ENCODE measurements around the gene TDRD5.

TDRD5 gene

DNA sequence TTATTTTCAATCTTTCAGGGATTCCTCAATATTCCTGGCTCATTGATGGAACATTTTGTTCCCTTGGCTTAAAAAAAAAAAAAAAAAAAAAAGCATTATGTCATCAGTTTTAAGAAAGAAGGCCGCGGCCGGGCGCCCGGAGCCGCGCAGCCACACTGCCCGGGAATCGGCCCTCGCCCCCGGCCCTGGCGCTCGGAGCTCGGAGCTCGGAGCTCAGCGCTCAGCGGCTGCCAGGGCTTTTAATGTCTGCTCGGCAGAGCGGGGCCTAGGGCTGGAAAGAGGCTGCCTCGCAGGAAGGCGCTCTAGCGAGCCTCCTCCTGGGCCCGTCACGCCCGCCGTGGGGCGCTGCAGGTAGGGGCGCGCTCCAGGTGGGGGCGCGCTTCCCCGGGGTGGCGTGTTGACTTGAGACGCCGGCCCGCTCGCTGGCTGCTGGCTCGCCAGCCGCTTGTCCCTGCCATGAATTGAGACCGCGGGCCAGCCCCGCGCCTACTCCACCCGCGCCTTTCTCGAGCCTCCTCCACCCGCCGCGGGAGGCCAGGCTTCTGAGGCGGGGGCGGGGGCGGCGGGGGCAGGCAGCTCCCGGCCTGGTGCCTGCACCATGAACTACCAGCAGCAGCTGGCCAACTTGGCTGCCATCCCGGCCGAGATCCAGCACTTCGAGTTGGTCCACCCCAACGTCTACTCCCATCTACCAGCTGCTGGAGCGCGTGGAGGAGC lies 5.4 kb upstream of the TDRD5 start:
- no peak for DNase-seq (ENCODE audit: low spot score)
- ChIA-PET CTCF (interaction anchor here (0.5 to 0.7 kb wide), 4 partner anchors 13 to 1218 kb away, joined by 3 read pairs; no protein-coding TSS in a partner anchor), POLR2A (ENCODE audit: low non-redundant PET) (no interaction called here)
- H3K27ac ChIP-seq: no peak overlapping the region
- TF ChIP-seq, protein P1, sequence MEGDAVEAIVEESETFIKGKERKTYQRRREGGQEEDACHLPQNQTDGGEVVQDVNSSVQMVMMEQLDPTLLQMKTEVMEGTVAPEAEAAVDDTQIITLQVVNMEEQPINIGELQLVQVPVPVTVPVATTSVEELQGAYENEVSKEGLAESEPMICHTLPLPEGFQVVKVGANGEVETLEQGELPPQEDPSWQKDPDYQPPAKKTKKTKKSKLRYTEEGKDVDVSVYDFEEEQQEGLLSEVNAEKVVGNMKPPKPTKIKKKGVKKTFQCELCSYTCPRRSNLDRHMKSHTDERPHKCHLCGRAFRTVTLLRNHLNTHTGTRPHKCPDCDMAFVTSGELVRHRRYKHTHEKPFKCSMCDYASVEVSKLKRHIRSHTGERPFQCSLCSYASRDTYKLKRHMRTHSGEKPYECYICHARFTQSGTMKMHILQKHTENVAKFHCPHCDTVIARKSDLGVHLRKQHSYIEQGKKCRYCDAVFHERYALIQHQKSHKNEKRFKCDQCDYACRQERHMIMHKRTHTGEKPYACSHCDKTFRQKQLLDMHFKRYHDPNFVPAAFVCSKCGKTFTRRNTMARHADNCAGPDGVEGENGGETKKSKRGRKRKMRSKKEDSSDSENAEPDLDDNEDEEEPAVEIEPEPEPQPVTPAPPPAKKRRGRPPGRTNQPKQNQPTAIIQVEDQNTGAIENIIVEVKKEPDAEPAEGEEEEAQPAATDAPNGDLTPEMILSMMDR (conservative IDR thresholded peaks at IDR 0.05; ENCODE audit: low read depth): 0 out of 2 replicates have a peak, but pooled peaks have one; percentile 12

DNA sequence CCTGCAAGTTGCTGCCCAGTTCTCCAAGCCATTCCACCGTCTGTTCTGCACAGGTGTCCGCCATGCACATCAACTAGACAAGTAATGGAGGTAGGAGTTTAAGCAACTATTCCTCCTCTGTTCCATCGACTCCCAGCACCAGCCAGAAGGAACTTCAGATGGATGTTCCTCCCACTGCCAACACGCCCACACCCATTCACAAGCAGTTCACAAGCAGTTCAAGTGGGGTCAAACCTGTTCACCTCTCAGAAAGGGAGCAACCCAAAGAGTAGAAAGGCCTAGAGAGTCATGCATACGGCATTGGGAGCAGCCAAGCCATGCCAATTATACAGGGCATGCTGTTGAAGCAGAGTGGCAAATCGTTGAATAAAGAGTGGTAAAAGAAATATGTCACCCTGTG lies 4.3 kb upstream of the TDRD5 start:
- TF ChIP-seq, protein P1 (conservative IDR thresholded peaks at IDR 0.05; ENCODE audit: low read depth): no peak
- ChIA-PET POLR2A (ENCODE audit: low non-redundant PET) (no interaction called here), CTCF (no interaction called here)
- H3K27ac ChIP-seq: no peak overlapping the region
- DNase-seq (ENCODE audit: low spot score): no peak

DNA sequence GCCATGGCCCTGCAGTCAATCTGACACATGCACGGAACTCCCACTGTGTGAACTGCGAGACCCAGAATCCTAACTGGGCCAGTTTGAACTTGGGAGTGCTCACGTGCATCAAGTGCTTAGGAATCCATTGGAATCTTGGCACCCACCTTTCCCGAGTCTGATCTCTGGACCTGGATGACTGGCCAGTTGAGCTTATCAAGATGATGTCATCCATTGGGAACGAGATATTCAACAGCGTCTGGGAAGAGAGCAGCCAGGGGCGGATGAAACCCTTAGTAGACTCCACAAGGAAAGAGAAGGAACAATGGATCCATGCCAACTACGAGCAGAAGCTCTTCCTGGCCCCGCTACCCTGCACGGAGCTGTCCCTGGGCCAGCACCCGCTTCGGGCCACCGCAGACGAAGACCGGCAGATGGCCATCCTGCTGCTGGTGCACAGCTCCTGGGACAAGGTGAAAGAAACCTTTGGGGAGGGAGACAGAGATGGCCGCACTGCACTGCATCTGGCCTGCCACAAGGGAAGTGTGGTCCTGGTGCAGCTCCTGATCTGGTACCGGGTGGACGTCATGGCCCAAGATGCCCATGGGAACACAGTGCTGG lies 3.1 kb upstream of the TDRD5 start:
- no peak for DNase-seq (ENCODE audit: low spot score)
- TF ChIP-seq, protein P1 (conservative IDR thresholded peaks at IDR 0.05; ENCODE audit: low read depth): no peak
- CTCF ChIA-PET: no interaction called here
- POLR2A ChIA-PET (ENCODE audit: low non-redundant PET): no interaction called here
- H3K27ac ChIP-seq: no peak overlapping the region

DNA sequence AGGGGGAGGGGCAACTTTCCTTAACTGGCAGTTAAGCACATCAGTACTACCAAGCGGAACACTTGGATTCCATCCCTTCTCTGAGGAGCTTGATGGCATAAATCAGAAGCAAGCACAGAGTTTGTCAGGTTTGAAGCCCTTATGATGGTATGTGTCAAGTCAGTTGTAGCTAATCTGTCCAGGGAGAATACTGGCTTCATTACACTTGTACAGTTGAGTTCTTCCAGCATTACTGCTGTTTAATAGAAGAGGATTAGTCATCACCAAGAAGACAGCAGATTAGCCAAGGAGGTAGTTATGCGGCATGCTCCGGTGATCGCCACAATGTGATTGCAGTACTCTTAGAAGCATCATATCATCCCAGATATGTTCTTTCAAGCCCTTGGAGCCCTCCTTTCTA lies 2.1 kb upstream of the TDRD5 start:
- no peak for DNase-seq (ENCODE audit: low spot score)
- no peak overlapping the region for H3K27ac ChIP-seq
- ChIA-PET POLR2A (ENCODE audit: low non-redundant PET) (no interaction called here), CTCF (no interaction called here)
- TF ChIP-seq, protein P1 (conservative IDR thresholded peaks at IDR 0.05; ENCODE audit: low read depth): no peak

DNA sequence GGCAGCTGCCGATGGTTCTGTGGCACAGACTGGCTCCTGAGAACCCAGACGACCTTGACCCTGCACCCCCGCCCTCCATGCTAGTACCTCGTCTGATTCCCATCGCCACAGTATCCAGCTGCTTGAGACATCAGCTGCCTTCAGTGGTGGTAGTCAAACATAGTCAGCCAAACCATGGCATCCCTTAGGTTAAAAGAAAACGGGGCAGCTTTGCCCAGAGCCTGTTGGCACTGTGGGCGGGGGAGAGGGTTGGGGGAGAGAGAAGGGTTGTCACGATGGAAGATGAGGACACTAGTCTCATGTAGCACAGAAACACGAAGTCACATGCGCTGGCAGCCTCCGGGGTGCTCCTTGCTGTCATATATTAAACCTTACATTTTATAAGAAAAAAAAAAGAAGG lies 961 bp upstream of the TDRD5 start:
- DNase-seq (ENCODE audit: low spot score): no peak
- CTCF ChIA-PET: interaction anchor here (0.7 kb wide), 2 partner anchors 418 to 789 kb away, joined by 3 to 4 read pairs; no protein-coding TSS in a partner anchor
- TF ChIP-seq, protein P1 (conservative IDR thresholded peaks at IDR 0.05; ENCODE audit: low read depth): no peak
- no peak overlapping the region for H3K27ac ChIP-seq
- POLR2A ChIA-PET (ENCODE audit: low non-redundant PET): no interaction called here

DNA sequence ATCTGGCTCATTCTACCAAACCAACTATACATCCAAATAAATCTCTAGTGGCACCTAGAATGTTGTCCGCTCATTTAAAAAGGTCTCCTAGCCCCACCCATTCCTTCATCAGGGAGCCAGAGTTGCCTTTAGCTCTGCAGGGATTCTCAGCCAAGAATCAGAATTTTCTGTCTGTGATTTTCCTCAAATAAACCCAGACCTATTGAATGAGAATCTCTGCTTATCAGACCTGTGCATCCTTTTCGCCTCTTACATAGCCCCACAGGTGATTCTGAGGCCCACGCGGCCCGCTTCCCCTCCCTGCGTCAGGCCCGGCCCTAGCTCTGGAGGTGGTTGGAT lies 410 bp upstream of the TDRD5 start:
- TF ChIP-seq, protein P1 (conservative IDR thresholded peaks at IDR 0.05; ENCODE audit: low read depth): no peak
- H3K27ac ChIP-seq: no peak overlapping the region
- ChIA-PET CTCF (no interaction called here), POLR2A (ENCODE audit: low non-redundant PET) (no interaction called here)
- no peak for DNase-seq (ENCODE audit: low spot score)
